Activated T-helper 1 cell treated with anti-CD3 and anti-CD28 coated beads, Interleukin-2, amount 50 U/mL, for 16 hours (primary cell): ENCODE measurements around the gene GFPT1.

ENCODE experiments used
- DNase-seq, 2 donors: peaks; one replicate each; pipeline ENCODE4 v3.0.0-alpha.2; 2020; ENCODE audit warnings: low read depth in 1 of 2, low spot score in 1 of 2

The GFPT1 gene

GRCh38 chr2:69292256-69292655 lies 94.8 kb downstream of the GFPT1 start:
- DNase-seq = no peak

DNA sequence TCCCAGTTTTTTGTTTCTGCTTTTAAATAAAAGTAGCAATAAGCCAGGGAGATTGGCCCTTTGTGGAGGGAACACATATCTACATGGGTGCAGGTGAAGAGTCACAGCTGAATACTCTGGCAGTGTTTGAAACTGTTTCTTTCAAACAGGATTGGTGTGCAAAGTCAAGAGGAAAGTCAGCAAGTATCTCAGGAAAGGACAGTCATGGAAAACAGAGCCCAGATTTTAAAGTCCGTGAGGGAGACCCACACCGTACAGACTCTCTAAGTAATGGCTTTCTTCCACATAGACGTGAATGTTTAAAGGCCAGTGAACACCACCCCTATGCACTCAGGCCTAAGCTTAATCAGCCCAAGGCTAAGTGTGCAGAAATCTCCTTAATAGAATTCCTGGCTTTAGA lies 95.3 kb downstream of the GFPT1 start:
- DNase-seq = no peak

DNA sequence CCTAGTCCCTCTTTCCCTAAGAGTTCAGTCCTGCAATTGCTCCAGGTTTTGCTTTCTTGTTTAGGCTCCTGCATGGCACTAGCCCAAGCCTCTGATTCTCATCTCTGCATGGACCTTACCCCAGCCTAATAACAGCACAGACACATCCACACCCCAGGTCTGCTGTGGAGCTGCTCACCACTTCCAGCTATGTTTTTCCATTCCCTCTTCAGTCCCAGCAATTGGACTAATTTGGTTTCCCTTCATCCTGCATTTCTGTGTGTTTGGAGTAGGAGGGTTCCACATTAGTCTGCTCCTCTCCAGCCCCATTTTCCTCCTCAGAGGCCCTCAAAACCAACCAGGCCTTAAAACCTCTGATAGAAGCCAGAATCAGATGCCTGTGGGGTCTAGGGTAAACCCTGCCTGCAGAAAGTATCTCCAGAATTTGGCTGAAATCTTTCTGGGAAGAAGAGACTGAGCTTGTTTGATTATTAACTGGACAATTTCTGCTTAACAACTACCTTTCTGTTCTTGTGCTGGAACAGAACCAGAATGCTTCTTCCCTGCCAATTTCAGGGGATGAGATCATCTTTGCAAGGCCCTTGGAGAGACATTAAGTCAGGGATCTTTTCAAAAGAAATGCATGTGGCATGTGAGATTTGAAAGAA lies 95.9 kb downstream of the GFPT1 start:
- no peak for DNase-seq

GRCh38 chr2:69288429-69288828 lies 98.6 kb downstream of the GFPT1 start:
- no peak for DNase-seq

- DNase-seq = no peak
These were observed 99.5 kb downstream of the GFPT1 start for GRCh38 chr2:69287544-69287943.

DNA sequence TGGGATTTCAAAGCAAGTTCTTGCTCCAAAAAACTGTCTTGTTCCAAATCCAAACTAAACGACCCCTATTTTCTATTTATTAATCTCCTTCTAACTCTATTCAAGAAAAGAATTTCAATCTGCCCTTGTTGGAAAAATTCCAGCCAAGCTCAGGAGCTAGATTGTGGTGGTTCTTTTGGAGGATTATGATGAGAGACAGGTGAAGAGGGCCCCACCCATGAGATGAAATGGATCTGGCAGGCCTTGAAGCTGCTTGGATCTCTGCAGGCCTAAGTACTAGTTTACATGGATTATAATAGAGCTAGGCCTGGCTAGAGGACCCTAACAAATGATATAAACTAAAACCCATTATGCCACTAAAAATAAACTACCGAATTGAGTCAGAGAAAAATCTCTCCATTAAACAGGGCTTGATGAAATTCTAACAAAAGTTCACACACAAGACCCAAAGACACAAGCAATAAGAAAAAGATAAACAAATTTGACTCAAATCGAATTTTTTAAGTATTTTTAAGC lies 101.6 kb downstream of the GFPT1 start:
- DNase-seq = no peak

DNA sequence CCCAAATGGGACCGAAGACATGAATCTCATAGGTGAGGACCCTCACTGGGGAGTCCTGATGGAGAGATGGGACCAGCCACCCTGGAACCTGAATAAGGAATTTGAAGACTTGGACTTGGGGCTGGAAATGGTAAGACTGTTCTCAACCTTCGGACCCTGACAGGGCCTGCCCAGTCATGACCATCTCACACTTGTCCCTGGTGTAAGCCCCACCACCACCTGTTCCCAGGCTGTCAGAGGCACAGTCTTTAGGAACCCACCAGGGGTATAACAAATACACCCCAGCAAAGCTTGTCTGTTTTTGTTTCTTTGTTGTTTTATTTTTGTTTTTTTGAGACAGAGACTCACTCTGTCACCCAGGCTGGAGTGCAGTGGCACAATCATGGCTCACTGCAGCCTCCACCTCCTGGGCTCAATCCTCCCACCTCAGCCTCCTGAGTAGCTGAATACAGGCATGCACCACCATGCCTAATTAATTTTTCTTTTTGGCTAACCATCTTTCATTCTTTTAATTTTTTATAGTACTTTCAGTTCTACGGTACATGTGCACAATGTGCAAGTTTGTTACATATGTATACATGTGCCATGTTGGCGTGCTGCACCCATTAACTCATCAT lies 106.1 kb downstream of the GFPT1 start:
- DNase-seq = no peak

DNA sequence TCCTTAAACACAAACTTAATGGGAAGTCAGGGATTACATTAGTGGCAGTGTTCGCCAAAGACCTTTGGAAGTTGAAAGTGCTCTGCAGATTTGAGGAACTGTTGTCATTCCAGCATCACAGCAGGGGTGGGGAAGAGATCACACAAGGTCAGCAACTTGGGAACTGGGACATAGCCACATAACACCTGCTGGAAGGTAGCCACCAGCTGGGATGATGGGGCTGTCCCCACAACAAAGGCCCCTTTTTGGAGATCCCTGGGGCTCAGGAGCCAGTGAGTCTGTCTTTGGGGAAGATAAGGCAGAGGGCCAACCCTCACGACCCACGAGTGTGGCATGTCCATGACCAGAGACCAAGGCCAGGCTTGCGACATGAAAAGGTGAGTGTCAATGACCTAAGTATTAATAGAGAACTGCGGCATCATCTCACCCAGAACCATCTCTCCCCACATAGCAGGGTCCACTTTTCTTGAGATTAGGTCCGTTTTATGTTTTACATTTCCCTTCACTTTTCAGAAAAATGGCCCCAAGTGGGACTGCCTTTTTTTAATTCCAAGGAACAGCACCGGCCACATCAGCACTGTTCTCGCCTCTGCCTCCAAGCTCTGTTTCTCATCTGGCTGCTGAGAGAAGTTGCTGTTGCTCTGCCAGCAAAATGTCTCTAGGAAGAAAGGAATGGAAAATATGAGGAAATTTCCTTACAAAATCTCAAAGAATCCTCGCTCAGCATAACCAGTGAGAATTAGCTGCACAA lies 106.9 kb downstream of the GFPT1 start:
- DNase-seq = no peak

GRCh38 chr2:69279211-69279610 lies 107.8 kb downstream of the GFPT1 start:
- DNase-seq = no peak

- DNase-seq = no peak
These were observed 108.7 kb downstream of the GFPT1 start for GRCh38 chr2:69278366-69278765.

GRCh38 chr2:69275490-69275889 lies 111.5 kb downstream of the GFPT1 start:
- DNase-seq = no peak

DNA sequence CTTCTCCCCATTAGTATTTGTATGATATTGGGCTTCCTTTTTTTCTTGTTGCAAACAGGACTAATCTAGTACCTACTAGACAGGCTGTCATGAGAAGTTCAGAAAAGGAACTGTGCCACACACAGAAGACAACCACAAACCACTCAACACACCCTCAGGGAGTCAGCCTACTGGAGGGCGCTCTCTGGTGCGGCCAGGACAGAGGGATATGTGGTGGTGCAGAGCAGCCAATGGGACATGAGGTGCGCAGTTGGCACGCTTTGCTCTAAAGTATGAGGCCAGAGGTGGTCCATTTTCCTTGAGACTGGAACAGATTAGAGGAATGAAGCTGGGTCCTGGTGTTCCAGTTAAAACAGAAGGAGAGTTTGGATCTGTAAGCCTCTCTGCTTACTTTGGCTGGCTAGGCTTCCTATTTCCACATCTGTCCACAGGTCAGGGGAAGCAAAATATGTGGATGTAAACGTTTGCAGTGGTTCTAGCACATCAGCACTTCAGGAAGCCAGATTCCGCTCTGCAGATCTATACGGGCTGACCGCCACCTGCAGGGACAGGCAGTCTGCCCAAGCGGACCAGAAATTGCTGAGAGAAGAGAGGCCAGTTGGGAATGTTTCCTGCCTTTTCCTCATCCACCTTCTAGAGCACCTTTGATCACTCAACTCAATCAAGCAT lies 114.1 kb downstream of the GFPT1 start:
- DNase-seq = no peak

DNA sequence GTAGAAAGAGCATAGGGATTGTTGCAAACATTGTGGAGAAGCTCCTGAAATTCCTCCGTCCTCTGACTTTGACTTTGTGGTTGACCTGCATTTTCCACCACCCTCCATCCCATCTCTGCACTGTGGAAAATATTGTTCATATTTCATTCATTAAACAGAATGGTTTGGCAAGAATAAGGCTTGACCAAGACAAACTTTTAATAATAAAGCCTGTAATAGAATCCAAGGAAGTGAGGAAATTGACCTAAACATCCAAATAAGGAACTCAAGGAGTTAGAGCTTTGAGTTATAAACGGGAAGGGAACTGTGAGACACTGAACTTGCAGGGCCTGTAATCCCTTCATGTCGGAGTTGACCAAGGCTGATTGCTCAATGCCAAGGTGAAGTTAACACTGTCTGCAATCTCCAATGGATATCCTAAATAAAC lies 115.2 kb downstream of the GFPT1 start:
- DNase-seq = no peak
